HepG2 (cell line): Measurements from ENCODE around the gene HNRNPA2B1.

Experiments
- CTCF ChIP-seq: sonication (generic); formaldehyde crosslinking; IDR thresholded peaks from 2 replicates; pipeline ENCODE4 v1.5.0; 2020; ENCODE audit warnings: mild to moderate bottlenecking, missing genetic modification reagents, moderate library complexity
- EEA1 ChIP-seq: sonication (generic); formaldehyde crosslinking; IDR thresholded peaks from 2 replicates; pipeline ENCODE4 v1.5.1; 2020; ENCODE audit warnings: mild to moderate bottlenecking, missing genetic modification reagents, borderline replicate concordance
- KDM5A ChIP-seq: fragments of 200-600 bp; sonication (generic); IDR thresholded peaks from 2 replicates; pipeline ENCODE4 v1.7.0; 2018; ENCODE audit warnings: antibody characterized with exemption, mild to moderate bottlenecking, low read length, borderline replicate concordance
- KLF13 ChIP-seq: sonication (generic); formaldehyde crosslinking; IDR thresholded peaks from 2 replicates; pipeline ENCODE4 v1.4.0; 2020; ENCODE audit warnings: mild to moderate bottlenecking, missing genetic modification reagents
- SMAD9 ChIP-seq: sonication (generic); formaldehyde crosslinking; IDR thresholded peaks from 2 replicates; pipeline ENCODE4 v1.5.1; 2020; ENCODE audit warnings: mild to moderate bottlenecking, missing genetic modification reagents
- STAT5B ChIP-seq: sonication (generic); formaldehyde crosslinking; IDR thresholded peaks from 2 replicates; pipeline ENCODE4 v1.4.0; 2020; ENCODE audit warnings: missing genetic modification reagents
- TAF1 ChIP-seq: sonication (generic); formaldehyde crosslinking; IDR thresholded peaks from 2 replicates; pipeline ENCODE4 v1.4.0; 2020; ENCODE audit warnings: missing genetic modification reagents
- WIZ ChIP-seq: sonication (generic); formaldehyde crosslinking; IDR thresholded peaks from 2 replicates; pipeline ENCODE4 v1.5.1; 2020; ENCODE audit warnings: mild to moderate bottlenecking, missing genetic modification reagents
- ZNF670 ChIP-seq: sonication (generic); formaldehyde crosslinking; IDR thresholded peaks from 2 replicates; pipeline ENCODE4 v1.8.0; 2022; ENCODE audit warnings: mild to moderate bottlenecking, missing genetic modification reagents, borderline replicate concordance
- ZNF747 ChIP-seq: sonication (generic); formaldehyde crosslinking; IDR thresholded peaks from 2 replicates; pipeline ENCODE4 v1.8.1; 2023; ENCODE audit warnings: missing genetic modification reagents, mild to moderate bottlenecking, borderline replicate concordance
- ZNF776 ChIP-seq: sonication (generic); formaldehyde crosslinking; IDR thresholded peaks from 2 replicates; pipeline ENCODE4 v1.4.0; 2020; ENCODE audit warnings: mild to moderate bottlenecking, missing genetic modification reagents
- ZNF891 ChIP-seq: sonication (generic); formaldehyde crosslinking; IDR thresholded peaks from 2 replicates; pipeline ENCODE4 v1.5.0; 2020; ENCODE audit warnings: mild to moderate bottlenecking, missing genetic modification reagents
- TF ChIP-seq, protein P1 (sequence below): sonication (generic); formaldehyde crosslinking; IDR thresholded peaks from 2 replicates; pipeline ENCODE4 v1.4.0; 2020; ENCODE audit warnings: missing genetic modification reagents

GRCh38 chr7:26188206-26188956 is 12.2 kb downstream of the HNRNPA2B1 start:
- TF ChIP-seq TAF1 (CRISPR knock-in tag): no peak
- TF ChIP-seq ZNF670: no peak
- TF ChIP-seq ZNF891 (CRISPR knock-in tag): no peak
- TF ChIP-seq, protein P1, sequence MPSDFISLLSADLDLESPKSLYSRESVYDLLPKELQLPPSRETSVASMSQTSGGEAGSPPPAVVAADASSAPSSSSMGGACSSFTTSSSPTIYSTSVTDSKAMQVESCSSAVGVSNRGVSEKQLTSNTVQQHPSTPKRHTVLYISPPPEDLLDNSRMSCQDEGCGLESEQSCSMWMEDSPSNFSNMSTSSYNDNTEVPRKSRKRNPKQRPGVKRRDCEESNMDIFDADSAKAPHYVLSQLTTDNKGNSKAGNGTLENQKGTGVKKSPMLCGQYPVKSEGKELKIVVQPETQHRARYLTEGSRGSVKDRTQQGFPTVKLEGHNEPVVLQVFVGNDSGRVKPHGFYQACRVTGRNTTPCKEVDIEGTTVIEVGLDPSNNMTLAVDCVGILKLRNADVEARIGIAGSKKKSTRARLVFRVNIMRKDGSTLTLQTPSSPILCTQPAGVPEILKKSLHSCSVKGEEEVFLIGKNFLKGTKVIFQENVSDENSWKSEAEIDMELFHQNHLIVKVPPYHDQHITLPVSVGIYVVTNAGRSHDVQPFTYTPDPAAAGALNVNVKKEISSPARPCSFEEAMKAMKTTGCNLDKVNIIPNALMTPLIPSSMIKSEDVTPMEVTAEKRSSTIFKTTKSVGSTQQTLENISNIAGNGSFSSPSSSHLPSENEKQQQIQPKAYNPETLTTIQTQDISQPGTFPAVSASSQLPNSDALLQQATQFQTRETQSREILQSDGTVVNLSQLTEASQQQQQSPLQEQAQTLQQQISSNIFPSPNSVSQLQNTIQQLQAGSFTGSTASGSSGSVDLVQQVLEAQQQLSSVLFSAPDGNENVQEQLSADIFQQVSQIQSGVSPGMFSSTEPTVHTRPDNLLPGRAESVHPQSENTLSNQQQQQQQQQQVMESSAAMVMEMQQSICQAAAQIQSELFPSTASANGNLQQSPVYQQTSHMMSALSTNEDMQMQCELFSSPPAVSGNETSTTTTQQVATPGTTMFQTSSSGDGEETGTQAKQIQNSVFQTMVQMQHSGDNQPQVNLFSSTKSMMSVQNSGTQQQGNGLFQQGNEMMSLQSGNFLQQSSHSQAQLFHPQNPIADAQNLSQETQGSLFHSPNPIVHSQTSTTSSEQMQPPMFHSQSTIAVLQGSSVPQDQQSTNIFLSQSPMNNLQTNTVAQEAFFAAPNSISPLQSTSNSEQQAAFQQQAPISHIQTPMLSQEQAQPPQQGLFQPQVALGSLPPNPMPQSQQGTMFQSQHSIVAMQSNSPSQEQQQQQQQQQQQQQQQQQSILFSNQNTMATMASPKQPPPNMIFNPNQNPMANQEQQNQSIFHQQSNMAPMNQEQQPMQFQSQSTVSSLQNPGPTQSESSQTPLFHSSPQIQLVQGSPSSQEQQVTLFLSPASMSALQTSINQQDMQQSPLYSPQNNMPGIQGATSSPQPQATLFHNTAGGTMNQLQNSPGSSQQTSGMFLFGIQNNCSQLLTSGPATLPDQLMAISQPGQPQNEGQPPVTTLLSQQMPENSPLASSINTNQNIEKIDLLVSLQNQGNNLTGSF: no peak
- no peak for TF ChIP-seq ZNF747 (CRISPR knock-in tag)
- no peak for TF ChIP-seq ZNF776 (CRISPR knock-in tag)
- no peak for TF ChIP-seq CTCF (CRISPR knock-in tag)
- TF ChIP-seq STAT5B: no peak
- no peak for TF ChIP-seq SMAD9 (CRISPR knock-in tag)
- TF ChIP-seq WIZ (CRISPR knock-in tag): no peak
- no peak for TF ChIP-seq KDM5A
- no peak for TF ChIP-seq EEA1 (CRISPR knock-in tag)
- no peak for TF ChIP-seq KLF13 (CRISPR knock-in tag)
